NOMO-1 treated with dmso at 0.1 percent for 144 hours (cell line): ENCODE measurements around the gene BCL2.

ENCODE experiments used
- DNase-seq: peaks from one replicate; lab custom pipeline; 2025; ENCODE audit not compliant: unreplicated experiment; lab: John Stamatoyannopoulos, UW

BCL2 gene

GRCh38 chr18:63126134-63127069 lies 193.2 kb downstream of the BCL2 start:
- DNase-seq: no peak

- no peak for DNase-seq
Observed at GRCh38 chr18:63120620-63121019, 198.9 kb downstream of the BCL2 start.

GRCh38 chr18:63119647-63120046 lies 199.9 kb downstream of the BCL2 start:
- no peak for DNase-seq

- no peak for DNase-seq
Observed at GRCh38 chr18:63113899-63114565, 205.5 kb downstream of the BCL2 start.

GRCh38 chr18:63112706-63113105 lies 206.9 kb downstream of the BCL2 start:
- DNase-seq: peak; percentile 45

- peak; percentile 77 for DNase-seq
Observed at GRCh38 chr18:63111671-63112402, 207.7 kb downstream of the BCL2 start.

GRCh38 chr18:63109802-63110201 lies 209.8 kb downstream of the BCL2 start:
- DNase-seq: no peak

GRCh38 chr18:63109022-63109421 lies 210.5 kb downstream of the BCL2 start:
- no peak for DNase-seq

- no peak for DNase-seq
Observed at GRCh38 chr18:63107931-63108330, 211.6 kb downstream of the BCL2 start.

GRCh38 chr18:63107171-63107845 lies 212.3 kb downstream of the BCL2 start:
- DNase-seq: no peak

- DNase-seq: no peak
Observed at GRCh38 chr18:63106727-63107126, 212.8 kb downstream of the BCL2 start.

- no peak for DNase-seq
Observed at GRCh38 chr18:63105636-63106316, 213.8 kb downstream of the BCL2 start.

GRCh38 chr18:63104868-63105267 lies 214.7 kb downstream of the BCL2 start:
- DNase-seq: no peak

- DNase-seq: no peak
Observed at GRCh38 chr18:63102941-63103744, 216.4 kb downstream of the BCL2 start.

- DNase-seq: no peak
Observed at GRCh38 chr18:63100630-63101055, 218.9 kb downstream of the BCL2 start.

- peak; percentile 95 for DNase-seq
Observed at GRCh38 chr18:63099848-63100629, 219.5 kb downstream of the BCL2 start.

GRCh38 chr18:63099091-63099840 lies 220.3 kb downstream of the BCL2 start:
- no peak for DNase-seq
